ENCODE results near the gene HELZ. TPM values are rescaled to one million over a fixed set of nuclear protein-coding genes. Genes with fewer than 3 reads are reported as not detected.

Gene HELZ
- total and polyA plus RNA-seq, 10 donors = 2.5 to 154 (median 88.7) TPM

GRCh38 chr17:67092291-67092690, 152.7 kb downstream of the HELZ start:
- Histone ChIP-seq H3K4me1 (peaks cover 0 to 37% (median 7%) of the 10 kb centered on the region in 6 donors), H3K27me3 (replicated peaks in 1 of 7) (no peaks in the 10 kb centered on the region), H3K9me3 (no peaks in the 10 kb centered on the region), H3K36me3 (peaks cover 0 to 72% (median 6%) of the 10 kb centered on the region in 6 donors), H3K4me3 (no peak overlapping the region), H3K27ac (no peak overlapping the region)
- TF ChIP-seq POLR2A (IDR thresholded peaks at IDR 0.05) (no peak), POLR2AphosphoS5 (IDR thresholded peaks at IDR 0.05) (no peak), CTCF (IDR thresholded peaks at IDR 0.05 in 8 of 11, conservative IDR thresholded peaks at IDR 0.05 in 3 of 11) (no peak)
- 91 to 94% (median 92%) methylated on average over 5 of the region's 5 CpGs for WGBS, 5 donors
- intact Hi-C loops (cut with DNase I; ENCODE audit: low total_unique reads) = no loop called here
- no peak for DNase-seq

- H3K4me3 ChIP-seq = no peak overlapping the region
- H3K27me3 ChIP-seq (replicated peaks in 1 of 7) = no peaks in the 10 kb centered on the region
- no peaks in the 10 kb centered on the region for H3K9me3 ChIP-seq
- H3K4me1 ChIP-seq = peaks cover 0 to 26% (median 7%) of the 10 kb centered on the region in 6 donors
- intact Hi-C loops (cut with DNase I; ENCODE audit: low total_unique reads) = no loop called here
- no peak for TF ChIP-seq CTCF (IDR thresholded peaks at IDR 0.05 in 8 of 11, conservative IDR thresholded peaks at IDR 0.05 in 3 of 11)
- TF ChIP-seq POLR2AphosphoS5 (IDR thresholded peaks at IDR 0.05) = no peak
- no peak for TF ChIP-seq POLR2A (IDR thresholded peaks at IDR 0.05)
- DNase-seq = no peak
- no peak overlapping the region for H3K27ac ChIP-seq
- peaks cover 0 to 74% (median 18%) of the 10 kb centered on the region in 6 donors for H3K36me3 ChIP-seq
Observed at GRCh38 chr17:67090341-67090740, 154.7 kb downstream of the HELZ start.

- peaks cover 0 to 18% (median 6%) of the 10 kb centered on the region in 6 donors for H3K4me1 ChIP-seq
- H3K4me3 ChIP-seq = no peak overlapping the region
- H3K9me3 ChIP-seq = no peaks in the 10 kb centered on the region
- H3K27me3 ChIP-seq (replicated peaks in 1 of 7) = no peaks in the 10 kb centered on the region
- WGBS, 5 donors = 95 to 100% (median 99%) methylated on average over 3 of the region's 3 CpGs
- peaks cover 0 to 76% (median 21%) of the 10 kb centered on the region in 6 donors for H3K36me3 ChIP-seq
- TF ChIP-seq CTCF (IDR thresholded peaks at IDR 0.05 in 8 of 11, conservative IDR thresholded peaks at IDR 0.05 in 3 of 11) (no peak), POLR2A (IDR thresholded peaks at IDR 0.05) (no peak), POLR2AphosphoS5 (IDR thresholded peaks at IDR 0.05) (no peak)
- no peak for DNase-seq
- no peak overlapping the region for H3K27ac ChIP-seq
- intact Hi-C loops (cut with DNase I; ENCODE audit: low total_unique reads) = no loop called here
Observed at GRCh38 chr17:67088639-67089038, 156.4 kb downstream of the HELZ start.

GRCh38 chr17:67085406-67085805, 159.6 kb downstream of the HELZ start:
- intact Hi-C loops (cut with DNase I; ENCODE audit: low total_unique reads) = no loop called here
- H3K27ac ChIP-seq = no peak overlapping the region
- no peaks in the 10 kb centered on the region for H3K9me3 ChIP-seq
- no peak for DNase-seq
- peaks cover 3 to 32% (median 12%) of the 10 kb centered on the region in 6 donors for H3K4me1 ChIP-seq
- 90 to 98% (median 95%) methylated on average over 3 of the region's 3 CpGs for WGBS, 5 donors
- H3K4me3 ChIP-seq = no peak overlapping the region
- peaks cover 0 to 86% (median 24%) of the 10 kb centered on the region in 6 donors for H3K36me3 ChIP-seq
- no peaks in the 10 kb centered on the region for H3K27me3 ChIP-seq (replicated peaks in 1 of 7)
- TF ChIP-seq CTCF (IDR thresholded peaks at IDR 0.05 in 8 of 11, conservative IDR thresholded peaks at IDR 0.05 in 3 of 11) (no peak), POLR2AphosphoS5 (IDR thresholded peaks at IDR 0.05) (no peak), POLR2A (IDR thresholded peaks at IDR 0.05) (no peak)
